ENCODE data around the gene MMP15. TPM values are rescaled to one million over a fixed set of nuclear protein-coding genes. Genes with fewer than 3 reads are reported as not detected.

Gene MMP15
- total and polyA plus RNA-seq, 7 experiments from 2014 or later = 0.06 to 0.85 (median 0.47) TPM; not detected in 1

DNA sequence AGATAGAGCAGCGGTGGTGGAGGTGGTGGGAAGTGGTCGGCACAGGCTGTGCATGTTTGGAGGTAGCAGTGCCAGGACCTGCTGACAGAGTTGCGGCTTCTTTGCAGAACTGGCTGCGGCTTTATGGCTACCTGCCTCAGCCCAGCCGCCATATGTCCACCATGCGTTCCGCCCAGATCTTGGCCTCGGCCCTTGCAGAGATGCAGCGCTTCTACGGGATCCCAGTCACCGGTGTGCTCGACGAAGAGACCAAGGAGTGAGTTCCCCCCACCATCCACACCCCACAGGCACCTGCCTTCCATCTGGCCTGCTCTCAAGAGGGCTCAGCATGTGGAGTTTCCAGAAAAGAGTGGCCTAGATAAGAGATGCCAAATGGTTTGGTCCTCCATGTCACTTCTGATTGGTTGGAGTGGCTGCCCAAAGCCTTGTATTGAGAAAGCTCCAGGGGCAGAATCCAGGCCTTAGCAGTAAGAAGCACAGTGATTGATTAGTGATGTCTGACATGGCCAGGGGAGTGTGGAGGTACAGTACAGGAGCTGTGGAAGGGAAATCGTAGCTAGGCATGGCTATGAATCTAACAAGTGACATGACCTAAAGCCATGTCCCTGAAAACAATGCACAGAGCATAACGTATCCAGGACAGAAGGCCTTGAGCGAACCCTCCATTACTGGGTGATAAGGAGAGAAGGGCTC, 12.0 kb downstream of the MMP15 start:
- no peak overlapping the region for H3K27ac Mint-ChIP-seq
- H3K4me1 ChIP-seq (ENCODE audit: control insufficient read depth in 2 of 2, insufficient read depth in 2 of 2, low read length in 2 of 2) = no peaks in the 10 kb centered on the region

DNA sequence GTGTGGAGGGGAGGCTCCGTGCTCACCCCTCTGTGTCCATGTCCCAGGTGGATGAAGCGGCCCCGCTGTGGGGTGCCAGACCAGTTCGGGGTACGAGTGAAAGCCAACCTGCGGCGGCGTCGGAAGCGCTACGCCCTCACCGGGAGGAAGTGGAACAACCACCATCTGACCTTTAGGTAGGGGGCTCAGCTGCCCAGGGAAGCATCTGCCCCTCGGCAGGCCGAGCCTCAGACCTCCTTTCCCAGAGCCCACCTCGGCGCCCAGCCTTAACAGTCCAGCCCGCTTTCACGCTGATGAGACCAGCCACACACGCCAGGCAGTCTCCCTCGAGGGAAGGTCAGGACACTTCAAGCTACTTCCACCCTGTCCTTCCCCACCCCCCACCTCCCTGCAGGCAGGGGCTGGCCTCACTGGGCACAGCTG, 12.7 kb downstream of the MMP15 start:
- H3K36me3 ChIP-seq (ENCODE audit: control insufficient read depth in 2 of 3, insufficient read depth in 3 of 3, low read length in 3 of 3) = no peaks in the 10 kb centered on the region
- Mint-ChIP-seq H3K36me3 (no peaks in the 10 kb centered on the region), H3K9me3 (no peaks in the 10 kb centered on the region), H3K4me1 (no peaks in the 10 kb centered on the region), H3K27me3 (no peaks in the 10 kb centered on the region), H3K27ac (no peak overlapping the region), H3K4me3 (no peak overlapping the region)
- no peaks in the 10 kb centered on the region for H3K9me3 ChIP-seq (ENCODE audit: control insufficient read depth in 2 of 3, low read length in 3 of 3)
- DNase-seq (no peak), ATAC-seq (no peak)
- no peak overlapping the region for H3K27ac ChIP-seq (ENCODE audit: low read depth, low read length)
- H3K4me3 ChIP-seq (ENCODE audit: low read length) = no peak overlapping the region
- POLR2A ChIA-PET = interaction anchor here (0.6 kb wide), 1 partner anchor 44 kb away, joined by 3 read pairs; no protein-coding TSS in a partner anchor
- no peaks in the 10 kb centered on the region for H3K27me3 ChIP-seq (ENCODE audit: control insufficient read depth in 2 of 2, insufficient read depth in 2 of 2, low read length in 2 of 2)
- CTCF ChIA-PET = interaction anchor here (1.2 kb wide), 1 partner anchor 72 kb away, joined by 4 read pairs; no protein-coding TSS in a partner anchor
- intact Hi-C loops (cut with micrococcal nuclease) = no loop called here
- H3K4me1 ChIP-seq (ENCODE audit: control insufficient read depth in 2 of 2, insufficient read depth in 2 of 2, low read length in 2 of 2) = no peaks in the 10 kb centered on the region

More for the DNA sequence above, 12.0 kb downstream of the MMP15 start:
- Histone ChIP-seq H3K9me3 (ENCODE audit: control insufficient read depth in 2 of 3, low read length in 3 of 3) (no peaks in the 10 kb centered on the region), H3K27me3 (ENCODE audit: control insufficient read depth in 2 of 2, insufficient read depth in 2 of 2, low read length in 2 of 2) (no peaks in the 10 kb centered on the region), H3K4me3 (ENCODE audit: low read length) (no peak overlapping the region), H3K27ac (ENCODE audit: low read depth, low read length) (no peak overlapping the region), H3K36me3 (ENCODE audit: control insufficient read depth in 2 of 3, insufficient read depth in 3 of 3, low read length in 3 of 3) (no peaks in the 10 kb centered on the region)
- intact Hi-C loops (cut with micrococcal nuclease) = no loop called here
- ChIA-PET POLR2A (no interaction called here), CTCF (no interaction called here)
- Mint-ChIP-seq H3K4me3 (no peak overlapping the region), H3K36me3 (no peaks in the 10 kb centered on the region), H3K9me3 (no peaks in the 10 kb centered on the region), H3K27me3 (no peaks in the 10 kb centered on the region), H3K4me1 (no peaks in the 10 kb centered on the region)
- ATAC-seq (no peak), DNase-seq (no peak)

GRCh38 chr16:58039829-58040495, 14.4 kb downstream of the MMP15 start:
- no peak for ATAC-seq
- Histone ChIP-seq H3K9me3 (ENCODE audit: control insufficient read depth in 2 of 3, low read length in 3 of 3) (no peaks in the 10 kb centered on the region), H3K4me3 (ENCODE audit: low read length) (no peak overlapping the region), H3K27me3 (ENCODE audit: control insufficient read depth in 2 of 2, insufficient read depth in 2 of 2, low read length in 2 of 2) (no peaks in the 10 kb centered on the region), H3K36me3 (ENCODE audit: control insufficient read depth in 2 of 3, insufficient read depth in 3 of 3, low read length in 3 of 3) (no peaks in the 10 kb centered on the region), H3K27ac (ENCODE audit: low read depth, low read length) (no peak overlapping the region), H3K4me1 (ENCODE audit: control insufficient read depth in 2 of 2, insufficient read depth in 2 of 2, low read length in 2 of 2) (no peaks in the 10 kb centered on the region)
- no peaks in the 10 kb centered on the region for H3K4me1 Mint-ChIP-seq
- H3K36me3 Mint-ChIP-seq = no peaks in the 10 kb centered on the region
- no peak for DNase-seq
- intact Hi-C loops (cut with micrococcal nuclease) = no loop called here
- H3K9me3 Mint-ChIP-seq = no peaks in the 10 kb centered on the region
- POLR2A ChIA-PET = no interaction called here
- CTCF ChIA-PET = no interaction called here
- no peak overlapping the region for H3K27ac Mint-ChIP-seq
- no peak overlapping the region for H3K4me3 Mint-ChIP-seq
- H3K27me3 Mint-ChIP-seq = no peaks in the 10 kb centered on the region

DNA sequence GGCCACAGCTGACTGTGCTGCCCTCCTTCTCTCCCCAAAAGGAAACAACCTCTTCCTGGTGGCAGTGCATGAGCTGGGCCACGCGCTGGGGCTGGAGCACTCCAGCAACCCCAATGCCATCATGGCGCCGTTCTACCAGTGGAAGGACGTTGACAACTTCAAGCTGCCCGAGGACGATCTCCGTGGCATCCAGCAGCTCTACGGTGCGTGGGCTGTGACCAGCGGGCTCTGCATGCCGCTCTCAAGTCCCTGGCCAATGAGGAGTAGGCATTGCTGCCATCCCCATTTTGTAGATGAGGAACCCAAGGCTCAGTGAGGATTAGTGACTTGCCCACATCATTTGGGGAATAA, 14.9 kb downstream of the MMP15 start:
- H3K9me3 ChIP-seq (ENCODE audit: control insufficient read depth in 2 of 3, low read length in 3 of 3) = no peaks in the 10 kb centered on the region
- Mint-ChIP-seq H3K27ac (no peak overlapping the region), H3K4me3 (no peak overlapping the region), H3K36me3 (no peaks in the 10 kb centered on the region), H3K9me3 (no peaks in the 10 kb centered on the region), H3K4me1 (no peaks in the 10 kb centered on the region), H3K27me3 (no peaks in the 10 kb centered on the region)
- no peak overlapping the region for H3K27ac ChIP-seq (ENCODE audit: low read depth, low read length)
- ChIA-PET POLR2A (no interaction called here), CTCF (no interaction called here)
- H3K4me1 ChIP-seq (ENCODE audit: control insufficient read depth in 2 of 2, insufficient read depth in 2 of 2, low read length in 2 of 2) = no peaks in the 10 kb centered on the region
- H3K27me3 ChIP-seq (ENCODE audit: control insufficient read depth in 2 of 2, insufficient read depth in 2 of 2, low read length in 2 of 2) = no peaks in the 10 kb centered on the region
- intact Hi-C loops (cut with micrococcal nuclease) = no loop called here
- no peak for ATAC-seq
- no peaks in the 10 kb centered on the region for H3K36me3 ChIP-seq (ENCODE audit: control insufficient read depth in 2 of 3, insufficient read depth in 3 of 3, low read length in 3 of 3)
- H3K4me3 ChIP-seq (ENCODE audit: low read length) = no peak overlapping the region
- no peak for DNase-seq

DNA sequence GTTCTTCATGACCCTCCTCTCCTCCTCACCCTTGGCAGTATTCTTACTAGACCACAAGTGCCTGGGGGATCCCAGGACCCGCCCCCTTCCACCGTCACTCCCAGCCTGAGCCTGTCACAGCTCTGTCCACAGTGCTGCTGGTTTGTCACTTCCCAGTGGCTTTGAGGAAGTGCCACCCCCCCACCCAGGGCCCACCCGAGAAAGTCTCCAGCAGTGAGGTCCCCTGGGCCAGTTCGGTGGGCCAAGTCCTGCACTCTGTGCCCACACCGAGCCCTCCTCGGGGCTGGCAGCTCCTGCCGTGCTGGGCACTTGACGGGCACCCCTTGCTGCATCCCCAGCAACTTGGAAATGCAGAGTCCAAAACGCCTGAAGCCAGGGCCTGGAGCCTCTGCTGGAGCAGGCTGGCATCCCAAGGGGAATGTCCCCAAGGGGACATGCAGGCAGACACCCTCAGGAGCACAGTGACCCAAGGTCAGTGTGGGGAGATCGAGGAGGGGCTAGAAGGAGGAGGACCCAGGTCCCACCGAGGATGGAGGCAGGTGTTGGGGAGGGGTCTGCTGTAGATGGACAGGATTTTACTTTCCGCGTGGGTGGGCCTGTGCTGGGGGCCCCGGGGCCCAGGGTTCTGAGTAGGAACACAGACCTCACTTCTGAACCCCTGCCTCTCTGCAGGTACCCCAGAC, 15.5 kb downstream of the MMP15 start:
- H3K9me3 ChIP-seq (ENCODE audit: control insufficient read depth in 2 of 3, low read length in 3 of 3) = no peaks in the 10 kb centered on the region
- DNase-seq = no peak
- Mint-ChIP-seq H3K4me3 (no peak overlapping the region), H3K4me1 (no peaks in the 10 kb centered on the region), H3K27ac (no peak overlapping the region), H3K36me3 (no peaks in the 10 kb centered on the region), H3K27me3 (no peaks in the 10 kb centered on the region), H3K9me3 (no peaks in the 10 kb centered on the region)
- no peak overlapping the region for H3K27ac ChIP-seq (ENCODE audit: low read depth, low read length)
- no peaks in the 10 kb centered on the region for H3K36me3 ChIP-seq (ENCODE audit: control insufficient read depth in 2 of 3, insufficient read depth in 3 of 3, low read length in 3 of 3)
- no peaks in the 10 kb centered on the region for H3K27me3 ChIP-seq (ENCODE audit: control insufficient read depth in 2 of 2, insufficient read depth in 2 of 2, low read length in 2 of 2)
- ATAC-seq = no peak
- no peak overlapping the region for H3K4me3 ChIP-seq (ENCODE audit: low read length)
- H3K4me1 ChIP-seq (ENCODE audit: control insufficient read depth in 2 of 2, insufficient read depth in 2 of 2, low read length in 2 of 2) = no peaks in the 10 kb centered on the region
- intact Hi-C loops (cut with micrococcal nuclease) = no loop called here
- ChIA-PET POLR2A (no interaction called here), CTCF (no interaction called here)

DNA sequence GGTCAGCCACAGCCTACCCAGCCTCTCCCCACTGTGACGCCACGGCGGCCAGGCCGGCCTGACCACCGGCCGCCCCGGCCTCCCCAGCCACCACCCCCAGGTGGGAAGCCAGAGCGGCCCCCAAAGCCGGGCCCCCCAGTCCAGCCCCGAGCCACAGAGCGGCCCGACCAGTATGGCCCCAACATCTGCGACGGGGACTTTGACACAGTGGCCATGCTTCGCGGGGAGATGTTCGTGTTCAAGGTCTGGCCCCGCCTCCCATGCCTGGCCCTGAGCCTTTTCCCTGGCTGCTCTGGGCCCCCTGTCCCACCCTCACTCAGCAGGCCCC, 16.0 kb downstream of the MMP15 start:
- no peak overlapping the region for H3K4me3 Mint-ChIP-seq
- intact Hi-C loops (cut with micrococcal nuclease) = no loop called here
- DNase-seq = no peak
- no peaks in the 10 kb centered on the region for H3K36me3 Mint-ChIP-seq
- H3K9me3 Mint-ChIP-seq = no peaks in the 10 kb centered on the region
- CTCF ChIA-PET = interaction anchor here (0.5 kb wide), 1 partner anchor 1339 kb away, joined by 3 read pairs; no protein-coding TSS in a partner anchor
- Histone ChIP-seq H3K4me1 (ENCODE audit: control insufficient read depth in 2 of 2, insufficient read depth in 2 of 2, low read length in 2 of 2) (no peaks in the 10 kb centered on the region), H3K36me3 (ENCODE audit: control insufficient read depth in 2 of 3, insufficient read depth in 3 of 3, low read length in 3 of 3) (no peaks in the 10 kb centered on the region), H3K4me3 (ENCODE audit: low read length) (no peak overlapping the region), H3K9me3 (ENCODE audit: control insufficient read depth in 2 of 3, low read length in 3 of 3) (no peaks in the 10 kb centered on the region), H3K27me3 (ENCODE audit: control insufficient read depth in 2 of 2, insufficient read depth in 2 of 2, low read length in 2 of 2) (no peaks in the 10 kb centered on the region), H3K27ac (ENCODE audit: low read depth, low read length) (no peak overlapping the region)
- H3K27me3 Mint-ChIP-seq = no peaks in the 10 kb centered on the region
- no peaks in the 10 kb centered on the region for H3K4me1 Mint-ChIP-seq
- POLR2A ChIA-PET = no interaction called here
- ATAC-seq = no peak
- no peak overlapping the region for H3K27ac Mint-ChIP-seq

Measured in naive thymus-derived CD4-positive, alpha-beta T cell (primary cell).